K562 (cell line): ENCODE data around the gene BSPH1. TPM values are rescaled to one million over a fixed set of nuclear protein-coding genes. Genes with fewer than 3 reads are reported as not detected.
"Not testable (repeated sequence)": the region's sequence is repeated elsewhere in the genome, so short reads cannot be mapped to it uniquely, and the experiment has no call there.

Experiments
- ATAC-seq: fragments of 200-7000 bp; cut with Tn5 transposase; 3 replicates; pipeline ENCODE4 v1.9.1; 2020; ENCODE audit warnings: moderate library complexity
- BruUV-seq: library from RNA; stranded (reverse); fragments of 400-500 nt; replicated peaks from 2 replicates; lab custom pipeline; 2021; lab: Mats Ljungman, UMichigan
- CTCF ChIA-PET: fragments of 300-600 bp; formaldehyde crosslinking; extraction: SDS; loops from one replicate; lab custom pipeline; 2021; ENCODE audit warnings: low intra/inter-chr PET ratio; lab: Yijun Ruan, JAX
- POLR2A ChIA-PET: fragments of 300-600, 350-650 bp; sonication (Branson Sonifier 250); formaldehyde crosslinking; extraction: SDS; loops from one replicate; lab custom pipeline; 2021; ENCODE audit warnings: antibody characterized with exemption, inconsistent platforms; lab: Yijun Ruan, JAX
- DNase-seq, 4 experiments: peaks; one replicate each; pipeline versions ENCODE4 v3.0.0 to v3.0.0-alpha.2; 2011 to 2018; ENCODE audit warnings: low spot score in 3 of 4, mixed read lengths in 3 of 4; ENCODE audit errors: extremely low read depth in 1 of 4
- FAIRE-seq: peaks from 2 replicates; lab custom pipeline; 2011; peaks lifted over from hg19 to GRCh38; lab: Jason Lieb, UNC
- H2AFZ ChIP-seq: 2 replicates; pipeline ENCODE4 v1.6.0; 2011; ENCODE audit warnings: low read depth, low read length, control low read depth, inconsistent platforms
- H3K27ac ChIP-seq: fragments of 200-600 bp; 3 replicates; pipeline ENCODE4 v1.8.0; 2011; ENCODE audit warnings: low read depth, mild to moderate bottlenecking, control low read depth, inconsistent platforms, low read length, moderate library complexity, mixed read lengths; ENCODE audit errors: extremely low read depth
- H3K27me3 ChIP-seq, 2 experiments: fragments of 300-600 bp in 1 of 2; 2 replicates in 1 of 2; 3 replicates in 1 of 2; pipeline versions ENCODE4 v1.6.0 to v1.8.0; 2011; ENCODE audit warnings: inconsistent platforms in 2 of 2, low read length in 2 of 2, mild to moderate bottlenecking in 1 of 2, mixed read lengths in 1 of 2, moderate library complexity in 1 of 2; ENCODE audit not compliant: control insufficient read depth in 2 of 2, insufficient read depth in 2 of 2
- H3K36me3 ChIP-seq: fragments of 300-600 bp; 3 replicates; pipeline ENCODE4 v1.8.0; 2011; ENCODE audit warnings: mild to moderate bottlenecking, low read length, inconsistent platforms; ENCODE audit not compliant: control insufficient read depth, insufficient read depth
- H3K4me1 ChIP-seq, 2 experiments: fragments of 200-600 bp in 1 of 2; replicated peaks in 1 of 2; 2 replicates in 1 of 2; 3 replicates in 1 of 2; pipeline versions ENCODE4 v1.5.1 to v1.8.0; 2011; ENCODE audit warnings: inconsistent platforms in 2 of 2, low read length in 2 of 2, mild to moderate bottlenecking in 1 of 2, mixed read lengths in 1 of 2, moderate library complexity in 1 of 2; ENCODE audit not compliant: control insufficient read depth in 2 of 2, insufficient read depth in 2 of 2
- H3K4me2 ChIP-seq: 2 replicates; pipeline ENCODE4 v1.6.1; 2011; ENCODE audit warnings: low read length, control low read depth, inconsistent platforms, mixed read lengths; ENCODE audit not compliant: insufficient read depth
- H3K4me3 ChIP-seq: fragments of 200-600 bp; sonication (generic), shearing (Covaris generic); 2 replicates; pipeline ENCODE4 v1.5.1; 2016; ENCODE audit warnings: control low read depth, inconsistent platforms
- H3K79me2 ChIP-seq: fragments of 200-600 bp; 3 replicates; pipeline ENCODE4 v1.8.0; 2011; ENCODE audit warnings: low read length, inconsistent platforms; ENCODE audit not compliant: control insufficient read depth, insufficient read depth
- H3K9ac ChIP-seq, 2 experiments: 2 replicates each; pipeline versions ENCODE4 v1.6.0 to v1.6.1; 2011; ENCODE audit warnings: low read depth in 2 of 2, low read length in 2 of 2, control low read depth in 1 of 2, inconsistent platforms in 1 of 2, mild to moderate bottlenecking in 1 of 2, mixed read lengths in 1 of 2; ENCODE audit not compliant: insufficient read depth in 1 of 2
- H3K9me1 ChIP-seq: one replicate; pipeline ENCODE4 v1.6.0; 2011; ENCODE audit warnings: inconsistent platforms, mild to moderate bottlenecking, low read length, moderate library complexity; ENCODE audit not compliant: control insufficient read depth, insufficient read depth
- H3K9me3 ChIP-seq: replicated peaks from 2 replicates; pipeline ENCODE4 v1.5.1; 2011; ENCODE audit warnings: low read depth, low read length, inconsistent platforms; ENCODE audit not compliant: control insufficient read depth, insufficient read depth
- H4K20me1 ChIP-seq: replicated peaks from 2 replicates; pipeline ENCODE4 v1.6.1; 2011; ENCODE audit warnings: low read length, inconsistent platforms, mixed read lengths; ENCODE audit not compliant: control insufficient read depth, insufficient read depth
- KDM1A ChIP-seq, 2 experiments: fragments of 450-650 bp; IDR thresholded peaks; 2 replicates each; pipeline ENCODE4 v1.6.1; 2016; ENCODE audit warnings: mild to moderate bottlenecking in 2 of 2
- MAZ ChIP-seq, 2 experiments: fragments of 450-650 bp in 1 of 2; sonication (generic) in 1 of 2; formaldehyde crosslinking; IDR thresholded peaks in 1 of 2; conservative IDR thresholded peaks in 1 of 2; 2 replicates each; pipeline versions ENCODE4 v1.4.0 to v1.5.0; 2020; ENCODE audit warnings: mild to moderate bottlenecking in 1 of 2, missing genetic modification reagents in 1 of 2
- PHF21A ChIP-seq: fragments of 450-650 bp; IDR thresholded peaks from 2 replicates; pipeline ENCODE4 v1.6.1; 2017; ENCODE audit warnings: low read depth, borderline replicate concordance
- SRF ChIP-seq, 2 experiments: fragments of 250-450, 450-650 bp in 1 of 2; sonication (Bioruptor Pico) in 1 of 2; sonication (generic) in 1 of 2; formaldehyde crosslinking; IDR thresholded peaks; 2 replicates each; pipeline versions ENCODE4 v1.5.0 to v1.5.1; 2020 to 2022; ENCODE audit warnings: mild to moderate bottlenecking in 1 of 2, missing genetic modification reagents in 1 of 2
- WGBS: fragments of 100-300 bp; shearing (Covaris generic); methylation state at CpG from one replicate; pipeline ENCODE4 v1.1.6; 2016; ENCODE audit warnings: low coverage, mixed read lengths; ENCODE audit not compliant: insufficient coverage; ENCODE audit errors: missing lambda C conversion rate; 5-methylcytosine and 5-hydroxymethylcytosine counted together
- in situ Hi-C: fragments of 300-500 bp; cut with MboI; formaldehyde crosslinking; loops from 4 replicates; pipeline ENCODE4 v1.15.0; 2018; ENCODE audit warnings: inconsistent platforms, mixed read lengths
- intact Hi-C: fragments of 100-400 bp; cut with micrococcal nuclease; formaldehyde crosslinking; loops from 2 replicates; pipeline ENCODE4 v1.14.2; 2022
- polyA plus RNA-seq, 8 experiments: library from polyadenylated mRNA; depleted of rRNA in 4 of 8; stranded (reverse) in 5 of 8; unstranded in 3 of 8; fragments of >200 nt; fragmentation: Nextera tagmentation in 2 of 8; fragmentation: Illumina TruSeq in 1 of 8; extraction: Ambion mirVana in 2 of 8; extraction: Trizol in 1 of 8; gene quantifications; 2 replicates each; pipeline versions ENCODE4 v1.2.1 to v1.2.3, GENCODE V29; 2011 to 2014; ENCODE audit warnings: inconsistent platforms in 1 of 8, missing spikeins in 1 of 8
- total RNA-seq, 7 experiments: library from RNA; depleted of rRNA in 6 of 7; stranded (reverse); fragments of >200 nt in 6 of 7; fragmentation: Illumina TruSeq in 2 of 7; extraction: Trizol in 2 of 7; gene quantifications; 2 replicates each; pipeline versions ENCODE4 v1.2.1 to v1.2.3, GENCODE V29; 2011 to 2021; ENCODE audit warnings: low replicate concordance in 1 of 7

BSPH1 gene
- total and polyA plus RNA-seq, 9 of the 15 experiments (the other 6 are each of a cell fraction or from before 2014, with no cell fraction given): not detected

DNA sequence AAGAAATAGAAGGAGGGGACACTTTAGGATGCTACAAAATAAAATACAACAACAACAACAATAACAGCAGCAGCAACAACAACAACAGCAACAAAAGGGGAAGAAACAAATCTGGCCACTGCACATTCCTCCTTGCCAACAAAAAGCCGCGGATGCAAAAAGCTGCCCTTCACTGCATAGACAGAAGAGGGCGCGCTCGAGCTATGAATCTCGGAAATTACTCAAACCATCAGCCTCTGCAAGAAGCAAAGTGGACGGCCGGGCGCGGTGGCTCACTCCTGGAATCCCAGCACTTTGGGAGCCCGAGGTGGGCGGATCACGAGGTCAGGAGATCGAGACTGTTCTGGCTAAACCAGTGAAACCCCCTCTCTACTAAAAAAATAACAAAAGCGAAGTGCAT lies 71.9 kb downstream of the BSPH1 start:
- in situ Hi-C loops, H3K27ac ChIP-seq, H3K27me3 ChIP-seq, H3K79me2 ChIP-seq, H3K4me3 ChIP-seq, H3K36me3 ChIP-seq, H3K9ac ChIP-seq, H2AFZ ChIP-seq, intact Hi-C loops, FAIRE-seq, H3K4me1 ChIP-seq, CTCF ChIA-PET, H3K4me2 ChIP-seq, BruUV-seq, H4K20me1 ChIP-seq, ATAC-seq, POLR2A ChIA-PET, DNase-seq, H3K9me1 ChIP-seq, H3K9me3 ChIP-seq: not testable (repeated sequence)
- 0% methylated on average over 10 of the region's 15 CpGs for WGBS
- TF ChIP-seq MAZ (CRISPR knock-in tag; conservative IDR thresholded peaks at IDR 0.05 in 1 of 2, IDR thresholded peaks at IDR 0.05 in 1 of 2): peak in 1 of 2 experiments; percentile 81; a peak in 2 of 4 replicates
- TF ChIP-seq SRF (CRISPR knock-in tag; IDR thresholded peaks at IDR 0.05): peak in 1 of 2 experiments; percentile 68; a peak in 2 of 4 replicates
- peak; percentile 14 to 24; a peak in 1 of 4 replicates for TF ChIP-seq KDM1A (IDR thresholded peaks at IDR 0.05)
- TF ChIP-seq PHF21A: peak; percentile 67; the same call in 1 of the 2 replicates

Other genes starting within 250 kb of the BSPH1 start
Only the 7 nearest of the 11 such genes appear.
- gene CRX, start 170.2 kb downstream of the BSPH1 start, total RNA-seq (2014; rRNA removed): not detected in 2 replicates
- gene CRX, start 170.2 kb downstream of the BSPH1 start, total RNA-seq (2014; rRNA removed; fragmentation: Illumina TruSeq; extraction: Trizol): not detected in 2 replicates
- not detected in 2 replicates for gene CRX, start 170.2 kb downstream of the BSPH1 start, total RNA-seq (2015; rRNA removed; fragmentation: Illumina TruSeq; extraction: Trizol)
- not detected in 2 replicates for gene CRX, start 170.2 kb downstream of the BSPH1 start, total RNA-seq (2021)
- gene CRX, start 170.2 kb downstream of the BSPH1 start, polyA plus RNA-seq (2011; rRNA removed): not detected in 2 replicates
- gene CRX, start 170.2 kb downstream of the BSPH1 start, polyA plus RNA-seq (2014; fragmentation: Illumina TruSeq; extraction: Trizol): not detected in 2 replicates
- under 1 TPM in 1 of 2 experiments, not detected in 1; 0.01 TPM for gene CRX, start 170.2 kb downstream of the BSPH1 start, polyA plus RNA-seq (2014; fragmentation: Nextera tagmentation; extraction: Ambion mirVana)
- not detected in 2 replicates for gene CRX, start 170.2 kb downstream of the BSPH1 start, polyA plus RNA-seq (2014; rRNA removed)
- gene TPRX2, start 132.9 kb downstream of the BSPH1 start, total RNA-seq (2014; rRNA removed): not detected in 2 replicates
- not detected in 2 replicates for gene TPRX2, start 132.9 kb downstream of the BSPH1 start, total RNA-seq (2014; rRNA removed; fragmentation: Illumina TruSeq; extraction: Trizol)
- not detected in 2 replicates for gene TPRX2, start 132.9 kb downstream of the BSPH1 start, total RNA-seq (2015; rRNA removed; fragmentation: Illumina TruSeq; extraction: Trizol)
- not detected in 2 replicates for gene TPRX2, start 132.9 kb downstream of the BSPH1 start, total RNA-seq (2021)
- gene TPRX2, start 132.9 kb downstream of the BSPH1 start, polyA plus RNA-seq (2011; rRNA removed): not detected in 2 replicates
- gene TPRX2, start 132.9 kb downstream of the BSPH1 start, polyA plus RNA-seq (2014; fragmentation: Illumina TruSeq; extraction: Trizol): not detected in 2 replicates
- not detected for gene TPRX2, start 132.9 kb downstream of the BSPH1 start, polyA plus RNA-seq (2014; fragmentation: Nextera tagmentation; extraction: Ambion mirVana)
- not detected in 2 replicates for gene TPRX2, start 132.9 kb downstream of the BSPH1 start, polyA plus RNA-seq (2014; rRNA removed)
- gene SULT2A1, start 105.9 kb downstream of the BSPH1 start, total RNA-seq (2014; rRNA removed): not detected in 2 replicates
- gene SULT2A1, start 105.9 kb downstream of the BSPH1 start, total RNA-seq (2014; rRNA removed; fragmentation: Illumina TruSeq; extraction: Trizol): not detected in 2 replicates
- 0.11 and 0.25 TPM in 2 replicates for gene SULT2A1, start 105.9 kb downstream of the BSPH1 start, total RNA-seq (2015; rRNA removed; fragmentation: Illumina TruSeq; extraction: Trizol)
- gene SULT2A1, start 105.9 kb downstream of the BSPH1 start, total RNA-seq (2021): 0.16 and 0.18 TPM in 2 replicates
- 0.03 and 0.04 TPM in 2 replicates for gene SULT2A1, start 105.9 kb downstream of the BSPH1 start, polyA plus RNA-seq (2011; rRNA removed)
- 0.07 TPM in 1 of 2 replicates, not detected in the other for gene SULT2A1, start 105.9 kb downstream of the BSPH1 start, polyA plus RNA-seq (2014; fragmentation: Illumina TruSeq; extraction: Trizol)
- under 1 TPM in 1 of 2 experiments, not detected in 1; 0.07 TPM for gene SULT2A1, start 105.9 kb downstream of the BSPH1 start, polyA plus RNA-seq (2014; fragmentation: Nextera tagmentation; extraction: Ambion mirVana)
- not detected in 2 replicates for gene SULT2A1, start 105.9 kb downstream of the BSPH1 start, polyA plus RNA-seq (2014; rRNA removed)
- gene ELSPBP1, start 2.5 kb upstream of the BSPH1 start, total RNA-seq (2014; rRNA removed): not detected in 2 replicates
- not detected in 2 replicates for gene ELSPBP1, start 2.5 kb upstream of the BSPH1 start, total RNA-seq (2014; rRNA removed; fragmentation: Illumina TruSeq; extraction: Trizol)
- not detected in 2 replicates for gene ELSPBP1, start 2.5 kb upstream of the BSPH1 start, total RNA-seq (2015; rRNA removed; fragmentation: Illumina TruSeq; extraction: Trizol)
- not detected in 2 replicates for gene ELSPBP1, start 2.5 kb upstream of the BSPH1 start, total RNA-seq (2021)
- not detected in 2 replicates for gene ELSPBP1, start 2.5 kb upstream of the BSPH1 start, polyA plus RNA-seq (2011; rRNA removed)
- gene ELSPBP1, start 2.5 kb upstream of the BSPH1 start, polyA plus RNA-seq (2014; fragmentation: Illumina TruSeq; extraction: Trizol): not detected in 2 replicates
- gene ELSPBP1, start 2.5 kb upstream of the BSPH1 start, polyA plus RNA-seq (2014; fragmentation: Nextera tagmentation; extraction: Ambion mirVana): not detected
- not detected in 2 replicates for gene ELSPBP1, start 2.5 kb upstream of the BSPH1 start, polyA plus RNA-seq (2014; rRNA removed)
- not detected in 2 replicates for gene CABP5, start 51.9 kb upstream of the BSPH1 start, total RNA-seq (2014; rRNA removed)
- not detected in 2 replicates for gene CABP5, start 51.9 kb upstream of the BSPH1 start, total RNA-seq (2014; rRNA removed; fragmentation: Illumina TruSeq; extraction: Trizol)
- not detected in 2 replicates for gene CABP5, start 51.9 kb upstream of the BSPH1 start, total RNA-seq (2015; rRNA removed; fragmentation: Illumina TruSeq; extraction: Trizol)
- not detected in 2 replicates for gene CABP5, start 51.9 kb upstream of the BSPH1 start, total RNA-seq (2021)
- not detected in 2 replicates for gene CABP5, start 51.9 kb upstream of the BSPH1 start, polyA plus RNA-seq (2011; rRNA removed)
- not detected in 2 replicates for gene CABP5, start 51.9 kb upstream of the BSPH1 start, polyA plus RNA-seq (2014; fragmentation: Illumina TruSeq; extraction: Trizol)
- gene CABP5, start 51.9 kb upstream of the BSPH1 start, polyA plus RNA-seq (2014; fragmentation: Nextera tagmentation; extraction: Ambion mirVana): not detected
- not detected in 2 replicates for gene CABP5, start 51.9 kb upstream of the BSPH1 start, polyA plus RNA-seq (2014; rRNA removed)
- gene PLA2G4C, start 118.6 kb upstream of the BSPH1 start, total RNA-seq (2014; rRNA removed): not detected in 2 replicates
- gene PLA2G4C, start 118.6 kb upstream of the BSPH1 start, total RNA-seq (2014; rRNA removed; fragmentation: Illumina TruSeq; extraction: Trizol): not detected in 2 replicates
- not detected in 2 replicates for gene PLA2G4C, start 118.6 kb upstream of the BSPH1 start, total RNA-seq (2015; rRNA removed; fragmentation: Illumina TruSeq; extraction: Trizol)
- gene PLA2G4C, start 118.6 kb upstream of the BSPH1 start, total RNA-seq (2021): 0.35 and 0.38 TPM in 2 replicates
- 0.07 and 0.35 TPM in 2 replicates for gene PLA2G4C, start 118.6 kb upstream of the BSPH1 start, polyA plus RNA-seq (2011; rRNA removed)
- 1.9 TPM in 1 of 2 replicates, not detected in the other for gene PLA2G4C, start 118.6 kb upstream of the BSPH1 start, polyA plus RNA-seq (2014; fragmentation: Illumina TruSeq; extraction: Trizol)
- gene PLA2G4C, start 118.6 kb upstream of the BSPH1 start, polyA plus RNA-seq (2014; fragmentation: Nextera tagmentation; extraction: Ambion mirVana): not detected
- gene PLA2G4C, start 118.6 kb upstream of the BSPH1 start, polyA plus RNA-seq (2014; rRNA removed): 0.27 TPM in 1 of 2 replicates, not detected in the other
- gene LIG1, start 178.2 kb upstream of the BSPH1 start, total RNA-seq (2014; rRNA removed): 111 and 114 TPM in 2 replicates
- 50.7 and 65.3 TPM in 2 replicates for gene LIG1, start 178.2 kb upstream of the BSPH1 start, total RNA-seq (2014; rRNA removed; fragmentation: Illumina TruSeq; extraction: Trizol)
- 70.4 and 75.5 TPM in 2 replicates for gene LIG1, start 178.2 kb upstream of the BSPH1 start, total RNA-seq (2015; rRNA removed; fragmentation: Illumina TruSeq; extraction: Trizol)
- 83.0 and 87.6 TPM in 2 replicates for gene LIG1, start 178.2 kb upstream of the BSPH1 start, total RNA-seq (2021)
- gene LIG1, start 178.2 kb upstream of the BSPH1 start, polyA plus RNA-seq (2011; rRNA removed): 49.9 and 74.6 TPM in 2 replicates
- 71.1 and 75.8 TPM in 2 replicates for gene LIG1, start 178.2 kb upstream of the BSPH1 start, polyA plus RNA-seq (2014; fragmentation: Illumina TruSeq; extraction: Trizol)
- gene LIG1, start 178.2 kb upstream of the BSPH1 start, polyA plus RNA-seq (2014; fragmentation: Nextera tagmentation; extraction: Ambion mirVana): 10 to 100 TPM in 1 of 2 experiments, 1 to 10 TPM in 1; 9.6 to 11.0 TPM
- gene LIG1, start 178.2 kb upstream of the BSPH1 start, polyA plus RNA-seq (2014; rRNA removed): 82.1 and 101 TPM in 2 replicates